GM18517 (cell line): Measurements from ENCODE around the gene CCSER1.
"Not testable (repeated sequence)": the region's sequence is repeated elsewhere in the genome, so short reads cannot be mapped to it uniquely, and the experiment has no call there.

Source experiments
- ATAC-seq: cut with Tn5 transposase; IDR thresholded peaks from one replicate; pipeline ENCODE4 v1.9.1; 2021; ENCODE audit warnings: mild to moderate bottlenecking, moderate library complexity; ENCODE audit not compliant: unreplicated experiment

The CCSER1 gene

DNA sequence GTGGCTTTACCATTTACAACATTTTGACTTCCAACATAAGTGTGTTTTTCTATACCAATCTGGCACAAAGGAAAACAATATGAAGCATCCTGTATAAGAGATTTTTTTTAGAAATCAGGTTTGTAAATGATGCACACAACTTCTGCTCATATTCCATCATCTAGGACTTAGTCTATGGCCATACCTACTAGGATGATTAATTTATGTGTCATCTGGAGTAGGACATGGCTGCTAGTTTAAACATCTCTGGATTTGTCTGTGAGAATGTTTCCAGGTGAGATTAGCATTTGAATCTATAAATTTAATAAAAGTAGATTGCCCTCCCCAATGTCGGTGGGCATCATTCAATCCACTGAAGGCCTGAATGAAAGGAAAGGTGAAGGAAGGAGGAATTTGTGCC is 1493.8 kb downstream of the CCSER1 start:
- ATAC-seq: no peak

DNA sequence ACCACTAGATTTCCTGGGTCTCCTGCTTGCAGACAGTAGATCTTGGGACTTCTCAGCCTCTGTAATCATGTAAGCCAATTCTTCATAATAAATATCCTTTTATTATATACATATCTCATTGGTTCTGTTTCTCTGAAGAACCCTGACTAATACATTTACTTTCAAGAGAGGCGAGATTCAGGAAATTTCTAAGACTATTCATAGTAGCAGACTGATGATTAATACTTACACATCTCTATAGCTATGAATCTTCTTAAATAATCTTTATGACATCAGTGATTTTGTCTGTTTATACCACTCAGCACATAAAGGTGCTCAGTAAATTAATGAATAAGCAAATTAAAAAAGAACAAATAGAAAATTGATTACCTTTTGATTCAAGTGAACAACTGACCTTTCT is 1494.3 kb downstream of the CCSER1 start:
- no peak for ATAC-seq

- no peak for ATAC-seq
Observed at GRCh38 chr4:91622925-91623602, 1495.9 kb downstream of the CCSER1 start.

GRCh38 chr4:91623603-91623967 is 1496.4 kb downstream of the CCSER1 start:
- not testable (repeated sequence) for ATAC-seq

DNA sequence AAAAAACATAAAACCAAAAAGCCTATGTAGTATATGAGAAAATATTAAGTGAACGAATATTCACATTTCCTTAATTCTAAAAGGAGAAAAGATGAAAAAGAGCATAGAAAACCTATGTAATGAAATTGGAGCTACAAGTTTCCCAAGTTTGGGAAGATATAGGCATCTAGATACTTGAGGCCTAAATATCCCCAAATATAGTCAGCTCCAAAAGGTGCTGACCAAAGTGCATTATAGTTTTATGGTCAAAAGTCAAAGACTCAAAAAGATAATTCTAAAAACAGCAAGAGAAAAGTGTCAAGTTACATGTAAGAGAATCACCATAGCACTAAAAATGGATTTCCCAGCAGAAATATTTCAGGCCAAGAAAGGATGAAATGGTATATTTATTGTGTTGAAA is 1502.9 kb downstream of the CCSER1 start:
- no peak for ATAC-seq

- ATAC-seq: no peak
Observed at GRCh38 chr4:91630764-91631163, 1503.6 kb downstream of the CCSER1 start.

- ATAC-seq: no peak
Observed at GRCh38 chr4:91631335-91631734, 1504.1 kb downstream of the CCSER1 start.

DNA sequence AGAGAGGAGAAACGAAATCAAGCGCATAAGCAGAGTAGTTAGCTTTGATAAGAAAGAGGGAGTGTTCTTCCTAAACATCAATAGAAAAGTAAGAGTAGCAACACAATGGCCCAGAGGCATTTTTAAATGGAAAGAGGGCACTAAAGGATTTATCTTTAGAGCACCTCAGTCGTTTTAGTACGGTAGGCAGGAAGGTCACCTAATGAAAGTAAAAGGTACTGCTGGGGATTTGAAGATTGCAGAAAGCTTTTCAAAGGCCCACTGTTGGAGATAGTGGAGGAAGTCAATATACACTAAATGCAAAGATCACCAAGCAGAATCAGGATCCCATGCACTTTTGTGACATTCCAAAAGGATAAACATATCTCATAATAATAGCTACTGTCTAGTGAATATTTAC is 1508.9 kb downstream of the CCSER1 start:
- ATAC-seq: no peak
